Loucy (cell line): ENCODE measurements around the gene PCIF1.
"Not testable (repeated sequence)": the region's sequence is repeated elsewhere in the genome, so short reads cannot be mapped to it uniquely, and the experiment has no call there.

Source experiments
- H2AFZ ChIP-seq: fragments of 200-600 bp; sonication (generic); 2 replicates; pipeline ENCODE4 v1.6.0; 2016; ENCODE audit warnings: antibody characterized with exemption, mild to moderate bottlenecking, low read length, moderate library complexity
- H3F3A ChIP-seq: fragments of 200-600 bp; 2 replicates; pipeline ENCODE4 v1.6.0; 2016; ENCODE audit warnings: antibody characterized with exemption, low read depth, mild to moderate bottlenecking
- H3K27me3 ChIP-seq: fragments of 200-600 bp; sonication (generic); 2 replicates; pipeline ENCODE4 v1.6.1; 2014; ENCODE audit warnings: low read length, mild to moderate bottlenecking; ENCODE audit not compliant: insufficient read depth, poor library complexity, severe bottlenecking
- H3K36me3 ChIP-seq: fragments of 200-600 bp; sonication (generic); 2 replicates; pipeline ENCODE4 v1.6.1; 2016; ENCODE audit warnings: low read length; ENCODE audit not compliant: insufficient read depth
- H3K4me1 ChIP-seq: fragments of 200-600 bp; sonication (generic); 2 replicates; pipeline ENCODE4 v1.5.1; 2014; ENCODE audit warnings: low read length, mild to moderate bottlenecking; ENCODE audit not compliant: insufficient read depth, poor library complexity, severe bottlenecking
- H3K4me2 ChIP-seq: fragments of 200-600 bp; sonication (generic); 2 replicates; pipeline ENCODE4 v1.6.0; 2014; ENCODE audit warnings: antibody characterized with exemption, low read length, low read depth, mild to moderate bottlenecking; ENCODE audit not compliant: poor library complexity, severe bottlenecking
- H3K4me3 ChIP-seq: fragments of 200-600 bp; sonication (generic); 2 replicates; pipeline ENCODE4 v1.5.1; 2014; ENCODE audit warnings: low read length, mild to moderate bottlenecking, mixed read lengths; ENCODE audit not compliant: poor library complexity, severe bottlenecking
- H3K79me2 ChIP-seq: fragments of 200-600 bp; sonication (generic); 2 replicates; pipeline ENCODE4 v1.6.1; 2014; ENCODE audit warnings: low read length; ENCODE audit not compliant: insufficient read depth
- H3K9ac ChIP-seq: fragments of 200-600 bp; sonication (generic); 2 replicates; pipeline ENCODE4 v1.6.0; 2014; ENCODE audit warnings: mild to moderate bottlenecking, low read depth, low read length, moderate library complexity; ENCODE audit not compliant: poor library complexity, severe bottlenecking
- H3K9me2 ChIP-seq: fragments of 200-600 bp; sonication (generic); replicated peaks from 2 replicates; pipeline ENCODE4 v1.6.1; 2016; ENCODE audit warnings: low read depth, low read length, mixed read lengths
- H3K9me3 ChIP-seq: fragments of 200-600 bp; sonication (generic); 2 replicates; pipeline ENCODE4 v1.6.1; 2014; ENCODE audit warnings: mild to moderate bottlenecking, antibody characterized with exemption, low read length, low read depth; ENCODE audit not compliant: insufficient read depth
- H4K20me1 ChIP-seq: fragments of 200-600 bp; sonication (generic); 2 replicates; pipeline ENCODE4 v1.6.0; 2014; ENCODE audit warnings: antibody characterized with exemption, low read length, mild to moderate bottlenecking; ENCODE audit not compliant: insufficient read depth, poor library complexity, severe bottlenecking
- CTCF ChIP-seq: fragments of 200-600 bp; sonication (generic); conservative IDR thresholded peaks from 2 replicates; pipeline ENCODE4 v1.5.1; 2014; ENCODE audit warnings: mild to moderate bottlenecking, antibody characterized with exemption, low read length
- EZH2phosphoT487 ChIP-seq: fragments of 200-600 bp; IDR thresholded peaks from 2 replicates; pipeline ENCODE4 v1.6.1; 2018; ENCODE audit warnings: antibody characterized with exemption, mild to moderate bottlenecking, moderate library complexity, borderline replicate concordance

Gene PCIF1

GRCh38 chr20:45951925-45952834 lies 17.7 kb downstream of the PCIF1 start:
- no peaks in the 10 kb centered on the region for H3K4me1 ChIP-seq
- no peak overlapping the region for H3K9ac ChIP-seq
- no peak overlapping the region for H3K4me2 ChIP-seq
- H3K9me2 ChIP-seq, result no peaks in the 10 kb centered on the region
- no peaks in the 10 kb centered on the region for H3K79me2 ChIP-seq
- H3K9me3 ChIP-seq, result no peaks in the 10 kb centered on the region
- TF ChIP-seq EZH2phosphoT487, result no peak
- TF ChIP-seq CTCF, result no peak
- peaks cover 34% of the 10 kb centered on the region; the same call in 1 of the 2 replicates for H3K36me3 ChIP-seq
- no peak overlapping the region for H2AFZ ChIP-seq
- no peaks in the 10 kb centered on the region for H4K20me1 ChIP-seq
- no peak overlapping the region for H3K4me3 ChIP-seq
- no peaks in the 10 kb centered on the region for H3F3A ChIP-seq
- no peaks in the 10 kb centered on the region for H3K27me3 ChIP-seq

- no peaks in the 10 kb centered on the region for H3K4me1 ChIP-seq
- H3K36me3 ChIP-seq, result peaks cover 34% of the 10 kb centered on the region; the same call in 1 of the 2 replicates
- TF ChIP-seq CTCF, result no peak
- TF ChIP-seq EZH2phosphoT487, result no peak
- no peak overlapping the region for H2AFZ ChIP-seq
- no peaks in the 10 kb centered on the region for H3K27me3 ChIP-seq
- no peaks in the 10 kb centered on the region for H3K9me3 ChIP-seq
- H3F3A ChIP-seq, result no peaks in the 10 kb centered on the region
- no peak overlapping the region for H3K4me2 ChIP-seq
- H3K9me2 ChIP-seq, result no peaks in the 10 kb centered on the region
- no peaks in the 10 kb centered on the region for H4K20me1 ChIP-seq
- H3K9ac ChIP-seq, result no peak overlapping the region
- no peak overlapping the region for H3K4me3 ChIP-seq
- H3K79me2 ChIP-seq, result no peaks in the 10 kb centered on the region
These were observed 18.4 kb downstream of the PCIF1 start for GRCh38 chr20:45952861-45953260.

GRCh38 chr20:45953672-45954071 lies 19.2 kb downstream of the PCIF1 start:
- Histone ChIP-seq H3K9me3 (no peaks in the 10 kb centered on the region), H3K9me2 (no peaks in the 10 kb centered on the region), H3K79me2 (no peaks in the 10 kb centered on the region), H3K9ac (no peak overlapping the region), H3K36me3 (peaks cover 32% of the 10 kb centered on the region; the same call in 1 of the 2 replicates), H3K4me3 (no peak overlapping the region), H3F3A (no peaks in the 10 kb centered on the region), H2AFZ (no peak overlapping the region), H4K20me1 (no peaks in the 10 kb centered on the region), H3K27me3 (no peaks in the 10 kb centered on the region), H3K4me2 (no peak overlapping the region), H3K4me1 (no peaks in the 10 kb centered on the region)
- TF ChIP-seq EZH2phosphoT487 (no peak), CTCF (no peak)

- not testable (repeated sequence) for H3K79me2 ChIP-seq, H3K4me3 ChIP-seq, H3K9me3 ChIP-seq, H4K20me1 ChIP-seq, H3K4me2 ChIP-seq, H3K9me2 ChIP-seq, H3K4me1 ChIP-seq, H2AFZ ChIP-seq, H3K27me3 ChIP-seq, H3F3A ChIP-seq, H3K9ac ChIP-seq
- peaks cover 36% of the 10 kb centered on the region; the same call in 1 of the 2 replicates for H3K36me3 ChIP-seq
These were observed 21.8 kb downstream of the PCIF1 start for GRCh38 chr20:45956326-45956725.
